WTC11 (cell line): ENCODE results near the gene ECE1. TPM values are rescaled to one million over a fixed set of nuclear protein-coding genes. Genes with fewer than 3 reads are reported as not detected.

Source experiments
- ATAC-seq: fragments of 200-7000 bp; cut with Tn5 transposase; 2 replicates; pipeline ENCODE4 v1.10.0; 2021; ENCODE audit warnings: mild to moderate bottlenecking, moderate library complexity
- CTCF ChIA-PET: fragments of 300-600 bp; sonication (Branson Sonifier 250); formaldehyde crosslinking; loops from one replicate; lab custom pipeline; 2021; ENCODE audit warnings: antibody characterized with exemption; lab: Charles Lee
- POLR2A ChIA-PET: fragments of 350-600 bp; sonication (Branson Sonifier 250); formaldehyde crosslinking; loops from one replicate; lab custom pipeline; 2021; ENCODE audit warnings: antibody characterized with exemption; lab: Charles Lee
- DNase-seq: peaks from one replicate; pipeline ENCODE4 v3.0.0; 2021; ENCODE audit warnings: low spot score
- H3K27ac Mint-ChIP-seq: 2 replicates; pipeline ENCODE4 v1.8.0; 2021; ENCODE audit warnings: mixed read lengths
- H3K27me3 Mint-ChIP-seq: 2 replicates; pipeline ENCODE4 v1.8.0; 2021; ENCODE audit warnings: low read depth, mild to moderate bottlenecking, moderate library complexity, mixed read lengths
- H3K36me3 Mint-ChIP-seq: 2 replicates; pipeline ENCODE4 v1.8.0; 2021; ENCODE audit warnings: mixed read lengths
- H3K4me1 Mint-ChIP-seq: 2 replicates; pipeline ENCODE4 v1.8.0; 2022; ENCODE audit warnings: mixed read lengths
- H3K4me3 Mint-ChIP-seq: 2 replicates; pipeline ENCODE4 v1.8.0; 2021; ENCODE audit warnings: mild to moderate bottlenecking, moderate library complexity, mixed read lengths
- H3K9me3 Mint-ChIP-seq: 2 replicates; pipeline ENCODE4 v1.8.0; 2021; ENCODE audit warnings: mixed read lengths
- ESRRA ChIP-seq: sonication (generic); formaldehyde crosslinking; IDR thresholded peaks from 2 replicates; pipeline ENCODE4 v1.8.1; 2022; ENCODE audit warnings: mild to moderate bottlenecking, missing genetic modification reagents, borderline replicate concordance
- KAT7 ChIP-seq: sonication (generic); formaldehyde crosslinking; IDR thresholded peaks from 2 replicates; pipeline ENCODE4 v1.8.1; 2023; ENCODE audit warnings: missing genetic modification reagents, mild to moderate bottlenecking, borderline replicate concordance
- SMAD4 ChIP-seq: sonication (generic); formaldehyde crosslinking; IDR thresholded peaks from 2 replicates; pipeline ENCODE4 v1.8.0; 2022; ENCODE audit warnings: mild to moderate bottlenecking, missing genetic modification reagents
- ZBTB21 ChIP-seq: sonication (generic); formaldehyde crosslinking; IDR thresholded peaks from 2 replicates; pipeline ENCODE4 v1.8.1; 2023; ENCODE audit warnings: mild to moderate bottlenecking, missing genetic modification reagents, borderline replicate concordance
- ZNF121 ChIP-seq: sonication (generic); formaldehyde crosslinking; IDR thresholded peaks from 2 replicates; pipeline ENCODE4 v1.8.0; 2023; ENCODE audit warnings: missing genetic modification reagents
- ZNF423 ChIP-seq: fragments of 250-450 bp; sonication (Bioruptor Pico); IDR thresholded peaks from 2 replicates; pipeline ENCODE4 v2.1.2; 2022; ENCODE audit warnings: mild to moderate bottlenecking, moderate library complexity
- total RNA-seq: library from RNA; stranded (reverse); gene quantifications from 3 replicates; pipeline ENCODE4 v1.2.3, GENCODE V29; 2021
- TF ChIP-seq, protein P1 (sequence below): fragments of 250-450 bp; sonication (Bioruptor Pico); IDR thresholded peaks from 2 replicates; pipeline ENCODE4 v1.9.0; 2021; ENCODE audit warnings: mild to moderate bottlenecking, borderline replicate concordance
- TF ChIP-seq, protein P2 (sequence below): sonication (generic); formaldehyde crosslinking; IDR thresholded peaks from 2 replicates; pipeline ENCODE4 v1.8.0; 2022; ENCODE audit warnings: missing genetic modification reagents
- TF ChIP-seq, protein P3 (sequence below): sonication (generic); formaldehyde crosslinking; IDR thresholded peaks from 2 replicates; pipeline ENCODE4 v1.8.1; 2023; ENCODE audit warnings: mild to moderate bottlenecking, missing genetic modification reagents
- TF ChIP-seq, protein P4 (sequence below): sonication (generic); formaldehyde crosslinking; IDR thresholded peaks from 2 replicates; pipeline ENCODE4 v1.8.1; 2022; ENCODE audit warnings: mild to moderate bottlenecking, moderate library complexity, missing genetic modification reagents
- TF ChIP-seq, protein P5 (sequence below): fragments of 250-450 bp; sonication (Bioruptor Pico); IDR thresholded peaks from 2 replicates; pipeline ENCODE4 v1.8.0; 2021; ENCODE audit warnings: mild to moderate bottlenecking
- TF ChIP-seq, protein P6 (sequence below): fragments of 200-600 bp; IDR thresholded peaks from 2 replicates; pipeline ENCODE4 v1.8.0; 2022; ENCODE audit warnings: antibody characterized with exemption

The ECE1 gene
- total RNA-seq, 1 experiment from 2014 or later: 45.0 TPM

DNA sequence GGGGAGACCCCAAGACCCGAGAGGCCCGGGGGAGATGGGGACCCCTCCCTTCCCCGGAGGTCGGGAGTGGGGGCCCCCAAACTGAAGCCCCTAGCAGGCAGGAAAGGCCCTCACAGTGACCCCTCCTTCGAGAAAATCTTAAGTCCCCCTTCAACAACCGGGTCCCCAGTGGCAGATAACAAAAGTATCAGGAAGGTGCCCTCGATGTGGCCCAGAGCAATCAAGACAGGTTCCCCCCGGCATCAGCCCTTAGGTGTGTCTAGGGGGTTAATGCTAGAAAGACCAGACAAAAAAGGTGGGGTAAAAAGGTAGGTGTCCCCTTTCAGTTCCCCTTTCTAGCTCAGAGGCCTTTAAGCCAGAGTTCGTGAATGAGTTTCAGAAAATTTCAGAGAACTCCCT is 282 bp upstream of the ECE1 start:
- DNase-seq (no peak), ATAC-seq (peak; percentile 7)
- CTCF ChIA-PET: interaction anchor here (1.4 to 13.5 kb wide), 5 partner anchors 20 to 78 kb away, joined by 3 to 125 read pairs (median 4); no protein-coding TSS in a partner anchor
- POLR2A ChIA-PET: interaction anchor here (1.6 kb wide), 1 partner anchor 29 kb away, joined by 3 read pairs; no protein-coding TSS in a partner anchor
- Mint-ChIP-seq H3K9me3 (no peaks in the 10 kb centered on the region), H3K27me3 (no peaks in the 10 kb centered on the region), H3K4me3 (peak overlapping the region; percentile 81), H3K27ac (0 out of 2 replicates have a peak overlapping the region, but pooled peaks have one; percentile 7), H3K36me3 (no peaks in the 10 kb centered on the region), H3K4me1 (peaks cover 37% of the 10 kb centered on the region)
- TF ChIP-seq, protein P1, sequence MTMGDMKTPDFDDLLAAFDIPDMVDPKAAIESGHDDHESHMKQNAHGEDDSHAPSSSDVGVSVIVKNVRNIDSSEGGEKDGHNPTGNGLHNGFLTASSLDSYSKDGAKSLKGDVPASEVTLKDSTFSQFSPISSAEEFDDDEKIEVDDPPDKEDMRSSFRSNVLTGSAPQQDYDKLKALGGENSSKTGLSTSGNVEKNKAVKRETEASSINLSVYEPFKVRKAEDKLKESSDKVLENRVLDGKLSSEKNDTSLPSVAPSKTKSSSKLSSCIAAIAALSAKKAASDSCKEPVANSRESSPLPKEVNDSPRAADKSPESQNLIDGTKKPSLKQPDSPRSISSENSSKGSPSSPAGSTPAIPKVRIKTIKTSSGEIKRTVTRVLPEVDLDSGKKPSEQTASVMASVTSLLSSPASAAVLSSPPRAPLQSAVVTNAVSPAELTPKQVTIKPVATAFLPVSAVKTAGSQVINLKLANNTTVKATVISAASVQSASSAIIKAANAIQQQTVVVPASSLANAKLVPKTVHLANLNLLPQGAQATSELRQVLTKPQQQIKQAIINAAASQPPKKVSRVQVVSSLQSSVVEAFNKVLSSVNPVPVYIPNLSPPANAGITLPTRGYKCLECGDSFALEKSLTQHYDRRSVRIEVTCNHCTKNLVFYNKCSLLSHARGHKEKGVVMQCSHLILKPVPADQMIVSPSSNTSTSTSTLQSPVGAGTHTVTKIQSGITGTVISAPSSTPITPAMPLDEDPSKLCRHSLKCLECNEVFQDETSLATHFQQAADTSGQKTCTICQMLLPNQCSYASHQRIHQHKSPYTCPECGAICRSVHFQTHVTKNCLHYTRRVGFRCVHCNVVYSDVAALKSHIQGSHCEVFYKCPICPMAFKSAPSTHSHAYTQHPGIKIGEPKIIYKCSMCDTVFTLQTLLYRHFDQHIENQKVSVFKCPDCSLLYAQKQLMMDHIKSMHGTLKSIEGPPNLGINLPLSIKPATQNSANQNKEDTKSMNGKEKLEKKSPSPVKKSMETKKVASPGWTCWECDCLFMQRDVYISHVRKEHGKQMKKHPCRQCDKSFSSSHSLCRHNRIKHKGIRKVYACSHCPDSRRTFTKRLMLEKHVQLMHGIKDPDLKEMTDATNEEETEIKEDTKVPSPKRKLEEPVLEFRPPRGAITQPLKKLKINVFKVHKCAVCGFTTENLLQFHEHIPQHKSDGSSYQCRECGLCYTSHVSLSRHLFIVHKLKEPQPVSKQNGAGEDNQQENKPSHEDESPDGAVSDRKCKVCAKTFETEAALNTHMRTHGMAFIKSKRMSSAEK (CRISPR knock-in tag): no peak
- TF ChIP-seq SMAD4 (CRISPR knock-in tag): no peak
- TF ChIP-seq, protein P2, sequence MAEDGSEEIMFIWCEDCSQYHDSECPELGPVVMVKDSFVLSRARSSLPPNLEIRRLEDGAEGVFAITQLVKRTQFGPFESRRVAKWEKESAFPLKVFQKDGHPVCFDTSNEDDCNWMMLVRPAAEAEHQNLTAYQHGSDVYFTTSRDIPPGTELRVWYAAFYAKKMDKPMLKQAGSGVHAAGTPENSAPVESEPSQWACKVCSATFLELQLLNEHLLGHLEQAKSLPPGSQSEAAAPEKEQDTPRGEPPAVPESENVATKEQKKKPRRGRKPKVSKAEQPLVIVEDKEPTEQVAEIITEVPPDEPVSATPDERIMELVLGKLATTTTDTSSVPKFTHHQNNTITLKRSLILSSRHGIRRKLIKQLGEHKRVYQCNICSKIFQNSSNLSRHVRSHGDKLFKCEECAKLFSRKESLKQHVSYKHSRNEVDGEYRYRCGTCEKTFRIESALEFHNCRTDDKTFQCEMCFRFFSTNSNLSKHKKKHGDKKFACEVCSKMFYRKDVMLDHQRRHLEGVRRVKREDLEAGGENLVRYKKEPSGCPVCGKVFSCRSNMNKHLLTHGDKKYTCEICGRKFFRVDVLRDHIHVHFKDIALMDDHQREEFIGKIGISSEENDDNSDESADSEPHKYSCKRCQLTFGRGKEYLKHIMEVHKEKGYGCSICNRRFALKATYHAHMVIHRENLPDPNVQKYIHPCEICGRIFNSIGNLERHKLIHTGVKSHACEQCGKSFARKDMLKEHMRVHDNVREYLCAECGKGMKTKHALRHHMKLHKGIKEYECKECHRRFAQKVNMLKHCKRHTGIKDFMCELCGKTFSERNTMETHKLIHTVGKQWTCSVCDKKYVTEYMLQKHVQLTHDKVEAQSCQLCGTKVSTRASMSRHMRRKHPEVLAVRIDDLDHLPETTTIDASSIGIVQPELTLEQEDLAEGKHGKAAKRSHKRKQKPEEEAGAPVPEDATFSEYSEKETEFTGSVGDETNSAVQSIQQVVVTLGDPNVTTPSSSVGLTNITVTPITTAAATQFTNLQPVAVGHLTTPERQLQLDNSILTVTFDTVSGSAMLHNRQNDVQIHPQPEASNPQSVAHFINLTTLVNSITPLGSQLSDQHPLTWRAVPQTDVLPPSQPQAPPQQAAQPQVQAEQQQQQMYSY (CRISPR knock-in tag): no peak
- TF ChIP-seq, protein P3, sequence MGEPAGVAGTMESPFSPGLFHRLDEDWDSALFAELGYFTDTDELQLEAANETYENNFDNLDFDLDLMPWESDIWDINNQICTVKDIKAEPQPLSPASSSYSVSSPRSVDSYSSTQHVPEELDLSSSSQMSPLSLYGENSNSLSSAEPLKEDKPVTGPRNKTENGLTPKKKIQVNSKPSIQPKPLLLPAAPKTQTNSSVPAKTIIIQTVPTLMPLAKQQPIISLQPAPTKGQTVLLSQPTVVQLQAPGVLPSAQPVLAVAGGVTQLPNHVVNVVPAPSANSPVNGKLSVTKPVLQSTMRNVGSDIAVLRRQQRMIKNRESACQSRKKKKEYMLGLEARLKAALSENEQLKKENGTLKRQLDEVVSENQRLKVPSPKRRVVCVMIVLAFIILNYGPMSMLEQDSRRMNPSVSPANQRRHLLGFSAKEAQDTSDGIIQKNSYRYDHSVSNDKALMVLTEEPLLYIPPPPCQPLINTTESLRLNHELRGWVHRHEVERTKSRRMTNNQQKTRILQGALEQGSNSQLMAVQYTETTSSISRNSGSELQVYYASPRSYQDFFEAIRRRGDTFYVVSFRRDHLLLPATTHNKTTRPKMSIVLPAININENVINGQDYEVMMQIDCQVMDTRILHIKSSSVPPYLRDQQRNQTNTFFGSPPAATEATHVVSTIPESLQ (CRISPR knock-in tag): no peak
- TF ChIP-seq, protein P4, sequence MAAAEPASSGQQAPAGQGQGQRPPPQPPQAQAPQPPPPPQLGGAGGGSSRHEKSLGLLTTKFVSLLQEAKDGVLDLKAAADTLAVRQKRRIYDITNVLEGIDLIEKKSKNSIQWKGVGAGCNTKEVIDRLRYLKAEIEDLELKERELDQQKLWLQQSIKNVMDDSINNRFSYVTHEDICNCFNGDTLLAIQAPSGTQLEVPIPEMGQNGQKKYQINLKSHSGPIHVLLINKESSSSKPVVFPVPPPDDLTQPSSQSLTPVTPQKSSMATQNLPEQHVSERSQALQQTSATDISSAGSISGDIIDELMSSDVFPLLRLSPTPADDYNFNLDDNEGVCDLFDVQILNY (CRISPR knock-in tag): no peak
- TF ChIP-seq, protein P5, sequence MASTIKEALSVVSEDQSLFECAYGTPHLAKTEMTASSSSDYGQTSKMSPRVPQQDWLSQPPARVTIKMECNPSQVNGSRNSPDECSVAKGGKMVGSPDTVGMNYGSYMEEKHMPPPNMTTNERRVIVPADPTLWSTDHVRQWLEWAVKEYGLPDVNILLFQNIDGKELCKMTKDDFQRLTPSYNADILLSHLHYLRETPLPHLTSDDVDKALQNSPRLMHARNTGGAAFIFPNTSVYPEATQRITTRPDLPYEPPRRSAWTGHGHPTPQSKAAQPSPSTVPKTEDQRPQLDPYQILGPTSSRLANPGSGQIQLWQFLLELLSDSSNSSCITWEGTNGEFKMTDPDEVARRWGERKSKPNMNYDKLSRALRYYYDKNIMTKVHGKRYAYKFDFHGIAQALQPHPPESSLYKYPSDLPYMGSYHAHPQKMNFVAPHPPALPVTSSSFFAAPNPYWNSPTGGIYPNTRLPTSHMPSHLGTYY (CRISPR knock-in tag): no peak
- no peak for TF ChIP-seq ZNF121 (CRISPR knock-in tag)
- TF ChIP-seq, protein P6, sequence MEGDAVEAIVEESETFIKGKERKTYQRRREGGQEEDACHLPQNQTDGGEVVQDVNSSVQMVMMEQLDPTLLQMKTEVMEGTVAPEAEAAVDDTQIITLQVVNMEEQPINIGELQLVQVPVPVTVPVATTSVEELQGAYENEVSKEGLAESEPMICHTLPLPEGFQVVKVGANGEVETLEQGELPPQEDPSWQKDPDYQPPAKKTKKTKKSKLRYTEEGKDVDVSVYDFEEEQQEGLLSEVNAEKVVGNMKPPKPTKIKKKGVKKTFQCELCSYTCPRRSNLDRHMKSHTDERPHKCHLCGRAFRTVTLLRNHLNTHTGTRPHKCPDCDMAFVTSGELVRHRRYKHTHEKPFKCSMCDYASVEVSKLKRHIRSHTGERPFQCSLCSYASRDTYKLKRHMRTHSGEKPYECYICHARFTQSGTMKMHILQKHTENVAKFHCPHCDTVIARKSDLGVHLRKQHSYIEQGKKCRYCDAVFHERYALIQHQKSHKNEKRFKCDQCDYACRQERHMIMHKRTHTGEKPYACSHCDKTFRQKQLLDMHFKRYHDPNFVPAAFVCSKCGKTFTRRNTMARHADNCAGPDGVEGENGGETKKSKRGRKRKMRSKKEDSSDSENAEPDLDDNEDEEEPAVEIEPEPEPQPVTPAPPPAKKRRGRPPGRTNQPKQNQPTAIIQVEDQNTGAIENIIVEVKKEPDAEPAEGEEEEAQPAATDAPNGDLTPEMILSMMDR: no peak
- no peak for TF ChIP-seq ZNF423 (CRISPR knock-in tag)

DNA sequence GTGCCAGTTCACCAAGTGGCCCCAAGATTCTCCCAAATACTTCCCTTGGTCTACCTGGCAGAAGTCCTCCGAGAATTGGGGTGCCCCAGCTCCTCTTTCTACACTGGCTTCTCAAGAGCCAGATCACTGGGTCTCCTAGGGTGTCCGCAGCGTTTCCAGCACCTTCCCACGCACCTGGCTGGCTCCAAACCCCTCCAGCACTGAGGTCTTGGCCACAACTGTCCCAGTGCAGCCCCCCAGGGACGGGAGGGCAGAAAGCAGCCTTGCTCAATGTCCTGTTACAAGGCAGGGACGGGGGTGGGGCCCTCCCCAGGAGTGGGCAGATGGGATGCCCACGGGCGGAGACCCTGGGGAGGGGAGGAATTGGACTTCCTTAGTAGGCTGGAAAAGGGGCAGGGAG is 1.1 kb downstream of the ECE1 start:
- ChIA-PET POLR2A (no interaction called here), CTCF (interaction anchor here (0.6 to 13.5 kb wide), 4 partner anchors 12 to 79 kb away, joined by 3 to 125 read pairs (median 5); no protein-coding TSS in a partner anchor)
- no peaks in the 10 kb centered on the region for H3K36me3 Mint-ChIP-seq
- no peaks in the 10 kb centered on the region for H3K27me3 Mint-ChIP-seq
- no peaks in the 10 kb centered on the region for H3K9me3 Mint-ChIP-seq
- ATAC-seq (no peak), DNase-seq (no peak)
- TF ChIP-seq KAT7 (peak; percentile 42; the same call in 1 of the 2 replicates), ZBTB21 (0 out of 2 replicates have a peak, but pooled peaks have one; percentile 22), ESRRA (CRISPR knock-in tag) (no peak)
- H3K27ac Mint-ChIP-seq: no peak overlapping the region
- peak overlapping the region; percentile 75 for H3K4me3 Mint-ChIP-seq
- peaks cover 37% of the 10 kb centered on the region for H3K4me1 Mint-ChIP-seq
